Testis (tissue), 2 donors: ENCODE results near the gene CPEB1.

Source experiments
- POLR2A ChIP-seq: fragments of 450-650 bp; IDR thresholded peaks from one replicate; pipeline ENCODE4 v1.6.1; 2017; ENCODE audit warnings: antibody characterized with exemption, mild to moderate bottlenecking, moderate library complexity
- TF ChIP-seq, protein P1 (sequence below), 3 experiments: fragments of 450-650 bp in 2 of 3; fragments of 200-600 bp in 1 of 3; sonication (generic) in 1 of 3; IDR thresholded peaks; one replicate each; pipeline ENCODE4 v1.5.1; 2016 to 2019; ENCODE audit warnings: antibody characterized with exemption in 3 of 3, mild to moderate bottlenecking in 2 of 3, moderate library complexity in 1 of 3

GRCh38 chr15:82689147-82689546 is 42.0 kb upstream of the CPEB1 start:
- no peak for TF ChIP-seq POLR2A
- TF ChIP-seq, protein P1, sequence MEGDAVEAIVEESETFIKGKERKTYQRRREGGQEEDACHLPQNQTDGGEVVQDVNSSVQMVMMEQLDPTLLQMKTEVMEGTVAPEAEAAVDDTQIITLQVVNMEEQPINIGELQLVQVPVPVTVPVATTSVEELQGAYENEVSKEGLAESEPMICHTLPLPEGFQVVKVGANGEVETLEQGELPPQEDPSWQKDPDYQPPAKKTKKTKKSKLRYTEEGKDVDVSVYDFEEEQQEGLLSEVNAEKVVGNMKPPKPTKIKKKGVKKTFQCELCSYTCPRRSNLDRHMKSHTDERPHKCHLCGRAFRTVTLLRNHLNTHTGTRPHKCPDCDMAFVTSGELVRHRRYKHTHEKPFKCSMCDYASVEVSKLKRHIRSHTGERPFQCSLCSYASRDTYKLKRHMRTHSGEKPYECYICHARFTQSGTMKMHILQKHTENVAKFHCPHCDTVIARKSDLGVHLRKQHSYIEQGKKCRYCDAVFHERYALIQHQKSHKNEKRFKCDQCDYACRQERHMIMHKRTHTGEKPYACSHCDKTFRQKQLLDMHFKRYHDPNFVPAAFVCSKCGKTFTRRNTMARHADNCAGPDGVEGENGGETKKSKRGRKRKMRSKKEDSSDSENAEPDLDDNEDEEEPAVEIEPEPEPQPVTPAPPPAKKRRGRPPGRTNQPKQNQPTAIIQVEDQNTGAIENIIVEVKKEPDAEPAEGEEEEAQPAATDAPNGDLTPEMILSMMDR (IDR thresholded peaks at IDR 0.05), result no peak
